SK-N-MC (cell line): ENCODE data around the gene TAB2.
A peak's percentile ranks its signal among the peaks of the same experiment; 100 is the strongest.
"Not testable (repeated sequence)": the region's sequence is repeated elsewhere in the genome, so short reads cannot be mapped to it uniquely, and the experiment has no call there.

Source experiments
- DNase-seq: peaks from one replicate; pipeline ENCODE4 v3.0.0-alpha.2; 2011; ENCODE audit warnings: low read depth, low spot score
- H3K27ac ChIP-seq: fragments of 200-600 bp; sonication (generic); 2 replicates; pipeline ENCODE4 v1.5.1; 2016; ENCODE audit warnings: mixed run types
- H3K36me3 ChIP-seq: fragments of 200-600 bp; sonication (generic); 2 replicates; pipeline ENCODE4 v1.6.1; 2017; ENCODE audit warnings: antibody characterized with exemption, low read length, mixed read lengths; ENCODE audit not compliant: insufficient read depth
- H3K4me3 ChIP-seq: fragments of 200-600 bp; sonication (generic); 2 replicates; pipeline ENCODE4 v1.5.1; 2016
- H3K9ac ChIP-seq: fragments of 200-600 bp; sonication (generic); 2 replicates; pipeline ENCODE4 v1.8.0; 2017; ENCODE audit warnings: mixed run types, mixed read lengths; ENCODE audit not compliant: insufficient read length
- H3K9me3 ChIP-seq: fragments of 200-600 bp; sonication (generic); 2 replicates; pipeline ENCODE4 v1.6.1; 2017; ENCODE audit warnings: low read depth, mild to moderate bottlenecking, antibody characterized with exemption, low read length, moderate library complexity, mixed read lengths
- EZH2 ChIP-seq: fragments of 200-600 bp; sonication (generic); IDR thresholded peaks from one replicate; pipeline ENCODE4 v1.6.1; 2017; ENCODE audit warnings: antibody characterized with exemption
- FOXP2 ChIP-seq: optimal IDR thresholded peaks from 2 replicates; pipeline ENCODE3; 2011; ENCODE audit warnings: mild to moderate bottlenecking, moderate library complexity; ENCODE audit not compliant: insufficient read depth; ENCODE audit errors: extremely low read length, control extremely low read depth
- POLR2AphosphoS5 ChIP-seq: IDR thresholded peaks from 2 replicates; pipeline ENCODE4 v1.6.1; 2012; ENCODE audit warnings: mild to moderate bottlenecking, low read depth, low read length, borderline replicate concordance

The TAB2 gene

GRCh38 chr6:149316740-149317643 is 520 bp upstream of the TAB2 start:
- DNase-seq, result no peak
- H3K4me3 ChIP-seq, result peak overlapping the region; percentile 93
- TF ChIP-seq EZH2 (no peak), POLR2AphosphoS5 (peak; percentile 68), FOXP2 (no peak)
- H3K27ac ChIP-seq, result peak overlapping the region; percentile 85
- H3K36me3 ChIP-seq, result no peaks in the 10 kb centered on the region
- no peaks in the 10 kb centered on the region for H3K9me3 ChIP-seq
- H3K9ac ChIP-seq, result peak overlapping the region; percentile 91

- H3K36me3 ChIP-seq, result no peaks in the 10 kb centered on the region
- no peak overlapping the region; the same call in 1 of the 2 replicates for H3K27ac ChIP-seq
- H3K9ac ChIP-seq, result peak overlapping the region; percentile 65
- no peak for DNase-seq
- TF ChIP-seq EZH2 (no peak), POLR2AphosphoS5 (0 out of 2 replicates have a peak, but pooled peaks have one; percentile 22)
- peak overlapping the region; percentile 93 for H3K4me3 ChIP-seq
- H3K9me3 ChIP-seq, result no peaks in the 10 kb centered on the region
Measured at GRCh38 chr6:149318581-149319286, 1.2 kb downstream of the TAB2 start.

GRCh38 chr6:149319422-149319821 is 1.9 kb downstream of the TAB2 start:
- peak overlapping the region; percentile 93 for H3K4me3 ChIP-seq
- H3K9me3 ChIP-seq, result no peaks in the 10 kb centered on the region
- H3K27ac ChIP-seq, result no peak overlapping the region
- no peak for TF ChIP-seq FOXP2
- no peak for TF ChIP-seq EZH2
- no peak for DNase-seq
- no peaks in the 10 kb centered on the region for H3K36me3 ChIP-seq
- peak overlapping the region; percentile 65 for H3K9ac ChIP-seq

DNA sequence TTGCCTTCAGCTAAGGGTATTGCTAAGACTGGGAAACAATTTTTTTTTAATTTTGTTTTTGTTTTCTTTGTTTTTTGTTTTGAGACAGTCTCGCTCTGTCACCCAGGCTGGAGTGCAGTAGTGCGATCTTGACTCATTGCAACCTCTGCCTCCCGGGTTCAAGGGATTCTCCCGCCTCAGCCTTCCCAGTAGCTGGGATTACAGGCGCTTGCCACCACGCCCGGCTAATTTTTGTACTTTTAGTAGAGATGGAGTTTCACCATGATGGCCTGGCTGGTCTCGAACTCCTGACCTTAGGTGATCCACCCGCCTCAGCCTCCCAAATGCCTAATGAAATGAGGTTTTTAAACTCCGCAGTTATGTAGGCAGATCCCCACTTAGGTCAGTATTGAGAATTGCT is 2.5 kb downstream of the TAB2 start:
- H3K4me3 ChIP-seq, H3K9ac ChIP-seq, H3K27ac ChIP-seq, DNase-seq, H3K36me3 ChIP-seq, H3K9me3 ChIP-seq: not testable (repeated sequence)

DNA sequence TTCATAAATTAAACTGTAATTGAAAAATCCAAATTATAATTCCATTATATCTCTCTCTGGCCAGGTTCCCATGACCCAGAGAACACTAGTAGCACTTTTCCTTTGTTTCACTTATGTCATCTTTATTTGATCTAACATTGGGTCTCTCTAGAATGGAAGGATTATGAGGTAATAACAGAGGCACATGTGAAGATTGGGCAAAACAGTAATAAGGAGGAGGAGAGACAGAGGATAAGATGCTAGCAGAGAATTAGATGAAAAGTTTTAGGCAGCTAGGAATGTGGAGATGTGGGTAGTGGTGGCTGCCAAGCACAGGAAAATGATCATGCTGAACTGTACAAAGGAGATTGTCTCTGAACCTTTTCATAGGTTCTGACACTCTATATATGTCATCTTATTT is 3.3 kb downstream of the TAB2 start:
- Histone ChIP-seq H3K9me3 (no peaks in the 10 kb centered on the region), H3K9ac (no peak overlapping the region), H3K4me3 (no peak overlapping the region), H3K36me3 (peaks cover 5% of the 10 kb centered on the region), H3K27ac (no peak overlapping the region)
- DNase-seq, result no peak
- TF ChIP-seq FOXP2 (no peak), POLR2AphosphoS5 (no peak), EZH2 (no peak)

GRCh38 chr6:149323353-149323752 is 5.8 kb downstream of the TAB2 start:
- no peak for DNase-seq
- Histone ChIP-seq H3K4me3 (no peak overlapping the region), H3K9ac (no peak overlapping the region), H3K27ac (no peak overlapping the region), H3K9me3 (no peaks in the 10 kb centered on the region), H3K36me3 (peaks cover 20% of the 10 kb centered on the region)
- TF ChIP-seq POLR2AphosphoS5 (no peak), FOXP2 (no peak), EZH2 (no peak)

GRCh38 chr6:149323925-149324324 is 6.4 kb downstream of the TAB2 start:
- Histone ChIP-seq H3K9me3 (no peaks in the 10 kb centered on the region), H3K4me3 (no peak overlapping the region), H3K27ac (no peak overlapping the region; the same call in 1 of the 2 replicates), H3K36me3 (peaks cover 20% of the 10 kb centered on the region), H3K9ac (no peak overlapping the region)
- DNase-seq, result no peak
- TF ChIP-seq POLR2AphosphoS5, result no peak
- TF ChIP-seq EZH2, result no peak
- no peak for TF ChIP-seq FOXP2

DNA sequence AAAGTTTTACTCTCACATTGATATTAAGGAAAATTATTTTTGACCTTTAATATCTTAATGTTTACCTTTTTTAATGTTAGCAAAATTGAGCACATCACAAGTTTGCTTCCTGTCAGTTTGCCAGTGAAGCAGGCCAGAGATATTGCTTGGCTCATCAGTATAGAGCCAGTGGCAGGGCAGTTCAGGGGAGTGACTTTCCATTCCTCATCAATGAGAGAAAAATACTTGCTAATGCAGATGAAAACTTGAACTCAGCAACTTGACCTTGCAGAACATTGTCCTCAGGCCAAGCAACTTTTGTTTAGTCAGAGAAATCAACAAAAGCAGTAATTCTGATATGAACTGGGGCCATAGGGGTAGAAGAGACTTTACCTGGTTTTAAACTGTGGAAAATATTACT is 6.9 kb downstream of the TAB2 start:
- Histone ChIP-seq H3K27ac (no peak overlapping the region), H3K9me3 (no peaks in the 10 kb centered on the region), H3K4me3 (no peak overlapping the region), H3K9ac (no peak overlapping the region), H3K36me3 (peaks cover 20% of the 10 kb centered on the region)
- DNase-seq, result no peak
- TF ChIP-seq EZH2, result no peak
- TF ChIP-seq FOXP2, result no peak
- no peak for TF ChIP-seq POLR2AphosphoS5
